Activated T-helper 1 cell treated with anti-CD3 and anti-CD28 coated beads, Interleukin-12 subunit alpha, Interleukin-12 subunit beta, Interleukin-2, Interleukin-4 antibody, amounts not matched to agents 30 ng/mL and 10 ng/mL and 1 ng/mL, durations not matched to agents 14 hours and 24 hours and 36 hours (primary cell): Measurements from ENCODE around the gene STMND1. TPM values are rescaled to one million over a fixed set of nuclear protein-coding genes. Genes with fewer than 3 reads are reported as not detected.

ENCODE experiments used
- DNase-seq: peaks from one replicate; pipeline ENCODE4 v3.0.0; 2021; ENCODE audit warnings: low spot score
- H3K27ac Mint-ChIP-seq: one replicate; pipeline ENCODE4 v1.8.0; 2021; ENCODE audit warnings: mild to moderate bottlenecking, mixed read lengths
- H3K27me3 Mint-ChIP-seq: one replicate; pipeline ENCODE4 v1.8.0; 2022; ENCODE audit warnings: mild to moderate bottlenecking, moderate library complexity, mixed read lengths; ENCODE audit not compliant: insufficient read depth
- H3K36me3 Mint-ChIP-seq: one replicate; pipeline ENCODE4 v1.8.0; 2021; ENCODE audit warnings: low read depth, mixed read lengths
- H3K4me1 Mint-ChIP-seq: one replicate; pipeline ENCODE4 v1.8.0; 2021; ENCODE audit warnings: low read depth, mixed read lengths
- H3K4me3 Mint-ChIP-seq: one replicate; pipeline ENCODE4 v1.8.0; 2021; ENCODE audit warnings: mild to moderate bottlenecking, moderate library complexity, mixed read lengths
- H3K9me3 Mint-ChIP-seq: one replicate; pipeline ENCODE4 v1.8.0; 2021; ENCODE audit warnings: mixed read lengths
- intact Hi-C: fragments of 100-400 bp; cut with micrococcal nuclease; formaldehyde crosslinking; loops from one replicate; pipeline ENCODE4 v1.15.1; 2024
- total RNA-seq: library from RNA; stranded (reverse); gene quantifications from 2 replicates; pipeline ENCODE4 v1.2.3, GENCODE V29; 2022

The STMND1 gene
- total RNA-seq, 1 donor from 2014 or later, result not detected

DNA sequence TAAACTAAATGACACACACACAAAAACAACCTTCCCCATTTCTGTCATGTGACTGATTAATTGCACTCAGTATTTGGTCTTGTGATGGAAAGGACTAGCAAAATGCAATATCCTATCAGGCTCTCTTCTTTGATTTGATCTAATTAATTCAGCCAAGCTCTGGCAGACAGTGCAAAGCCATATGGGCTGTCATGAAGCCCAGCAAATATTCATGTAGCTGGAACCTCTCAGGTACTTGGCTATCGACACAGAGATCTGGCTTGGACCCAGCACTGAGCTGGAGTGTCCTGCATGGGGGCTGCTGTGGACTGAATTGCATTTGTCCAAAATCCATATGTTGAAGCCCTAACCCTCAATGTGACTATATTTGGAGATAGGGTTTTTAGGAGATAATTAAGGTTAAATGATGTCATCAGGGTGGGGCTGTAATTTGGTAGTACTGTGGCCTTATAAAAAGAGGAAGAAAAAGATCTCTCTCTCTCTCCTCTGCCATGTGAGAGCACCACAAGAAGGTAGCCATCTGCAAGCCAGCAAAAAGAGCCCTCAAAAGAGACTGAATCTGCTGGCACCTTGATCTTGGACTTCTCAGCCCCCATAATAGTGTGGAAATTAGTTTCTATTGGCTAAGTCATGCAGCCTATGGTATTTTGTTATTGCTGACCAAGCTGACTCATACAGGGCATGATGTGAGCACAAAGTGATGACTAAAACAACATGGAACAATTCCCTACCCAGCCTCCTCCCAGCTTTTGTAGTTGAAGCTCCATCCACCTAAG is 77.1 kb downstream of the STMND1 start:
- Mint-ChIP-seq H3K27ac (no peak overlapping the region), H3K27me3 (peaks cover 3% of the 10 kb centered on the region), H3K36me3 (no peaks in the 10 kb centered on the region), H3K4me3 (no peak overlapping the region), H3K9me3 (no peaks in the 10 kb centered on the region), H3K4me1 (no peaks in the 10 kb centered on the region)
- DNase-seq, result no peak
- intact Hi-C loops, result no loop called here

DNA sequence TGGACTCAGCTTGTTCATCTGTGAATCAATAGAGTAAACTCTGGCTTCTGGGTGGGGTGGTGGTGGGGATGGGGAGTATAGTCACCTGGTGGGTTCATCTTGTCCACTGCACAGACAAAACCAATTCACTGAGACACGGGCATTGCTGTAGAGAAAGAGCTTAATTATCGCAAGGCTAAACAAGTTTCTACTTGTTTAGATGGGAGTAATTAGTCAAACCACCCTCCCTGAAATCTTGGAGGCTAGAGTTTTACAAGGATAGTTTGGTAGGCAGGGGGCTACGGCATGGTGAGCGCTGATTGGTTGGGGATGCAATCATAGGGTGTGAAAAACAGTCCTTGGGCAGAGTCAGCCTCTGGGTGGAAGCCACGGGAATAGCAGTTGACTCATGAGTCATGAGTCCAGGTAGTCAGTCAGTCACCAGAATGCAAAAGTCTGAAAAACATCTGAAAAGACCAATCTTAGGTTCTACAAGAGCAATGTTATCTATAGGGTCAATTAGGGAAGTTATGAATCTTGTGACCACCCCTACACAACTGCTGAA is 77.8 kb downstream of the STMND1 start:
- intact Hi-C loops, result no loop called here
- Mint-ChIP-seq H3K27me3 (peaks cover 3% of the 10 kb centered on the region), H3K4me3 (no peak overlapping the region), H3K4me1 (no peaks in the 10 kb centered on the region), H3K36me3 (no peaks in the 10 kb centered on the region), H3K27ac (no peak overlapping the region), H3K9me3 (no peaks in the 10 kb centered on the region)
- DNase-seq, result no peak

Other genes starting within 250 kb of the STMND1 start
- not detected in 2 replicates for gene RBM24, start 179.3 kb downstream of the STMND1 start, total RNA-seq